GM18517 (cell line): ENCODE results near the gene TMEM121.

Experiments
- ATAC-seq: cut with Tn5 transposase; IDR thresholded peaks from one replicate; pipeline ENCODE4 v1.9.1; 2021; ENCODE audit warnings: mild to moderate bottlenecking, moderate library complexity; ENCODE audit not compliant: unreplicated experiment

The TMEM121 gene

DNA sequence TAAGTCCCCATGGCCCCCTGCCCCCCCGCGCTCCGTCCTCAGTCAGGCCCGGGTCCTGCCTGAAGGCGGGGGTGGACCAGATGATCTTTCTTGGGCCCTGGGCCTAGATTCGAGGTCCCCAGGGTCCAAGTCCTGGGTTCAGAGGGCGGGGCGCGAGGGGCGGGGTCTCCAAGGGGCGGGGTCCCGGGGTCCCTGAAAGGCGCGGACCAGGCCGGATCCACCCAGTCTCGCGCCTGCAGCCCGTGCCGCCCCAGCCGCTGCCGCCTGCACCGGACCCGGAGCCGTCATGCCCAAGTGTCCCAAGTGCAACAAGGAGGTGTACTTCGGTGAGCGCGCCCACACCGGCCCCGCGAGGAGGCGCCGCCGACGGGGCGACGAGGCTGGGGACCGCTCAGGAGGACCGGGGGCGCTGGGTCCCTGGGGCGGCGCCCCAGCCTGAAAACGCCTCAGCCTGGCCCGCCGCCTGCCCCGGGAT lies 39.4 kb upstream of the TMEM121 start:
- ATAC-seq, result no peak

- no peak for ATAC-seq
Measured at GRCh38 chr14:105487449-105487985, 38.9 kb upstream of the TMEM121 start.

DNA sequence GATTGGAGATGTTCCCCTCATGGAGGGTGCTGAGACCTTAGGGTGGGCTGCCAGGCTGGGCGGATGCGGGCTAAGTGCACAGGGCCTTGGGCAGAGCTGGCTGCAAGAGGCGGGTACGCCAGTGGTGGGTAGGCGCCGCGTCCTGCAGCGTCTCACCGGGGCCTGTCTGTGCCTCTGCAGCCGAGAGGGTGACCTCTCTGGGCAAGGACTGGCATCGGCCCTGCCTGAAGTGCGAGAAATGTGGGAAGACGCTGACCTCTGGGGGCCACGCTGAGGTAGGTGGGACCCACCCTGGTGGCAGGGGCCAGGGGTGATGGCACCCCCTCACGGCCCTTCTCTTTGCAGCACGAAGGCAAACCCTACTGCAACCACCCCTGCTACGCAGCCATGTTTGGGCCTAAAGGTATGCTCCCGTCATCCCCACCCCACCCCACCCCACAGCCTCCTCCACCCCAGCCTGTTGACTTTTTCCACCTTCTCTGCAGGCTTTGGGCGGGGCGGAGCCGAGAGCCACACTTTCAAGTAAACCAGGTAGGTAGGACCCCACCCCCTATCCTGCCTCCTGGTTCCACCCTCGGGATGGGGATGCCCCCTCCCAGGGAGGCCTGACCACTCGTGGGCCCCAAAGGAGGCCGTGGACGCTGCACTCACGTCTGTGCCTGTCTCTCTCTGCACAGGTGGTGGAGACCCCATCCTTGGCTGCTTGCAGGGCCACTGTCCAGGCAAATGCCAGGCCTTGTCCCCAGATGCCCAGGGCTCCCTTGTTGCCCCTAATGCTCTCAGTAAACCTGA lies 38.2 kb upstream of the TMEM121 start:
- no peak for ATAC-seq

- no peak for ATAC-seq
Measured at GRCh38 chr14:105488781-105489541, 37.4 kb upstream of the TMEM121 start.

DNA sequence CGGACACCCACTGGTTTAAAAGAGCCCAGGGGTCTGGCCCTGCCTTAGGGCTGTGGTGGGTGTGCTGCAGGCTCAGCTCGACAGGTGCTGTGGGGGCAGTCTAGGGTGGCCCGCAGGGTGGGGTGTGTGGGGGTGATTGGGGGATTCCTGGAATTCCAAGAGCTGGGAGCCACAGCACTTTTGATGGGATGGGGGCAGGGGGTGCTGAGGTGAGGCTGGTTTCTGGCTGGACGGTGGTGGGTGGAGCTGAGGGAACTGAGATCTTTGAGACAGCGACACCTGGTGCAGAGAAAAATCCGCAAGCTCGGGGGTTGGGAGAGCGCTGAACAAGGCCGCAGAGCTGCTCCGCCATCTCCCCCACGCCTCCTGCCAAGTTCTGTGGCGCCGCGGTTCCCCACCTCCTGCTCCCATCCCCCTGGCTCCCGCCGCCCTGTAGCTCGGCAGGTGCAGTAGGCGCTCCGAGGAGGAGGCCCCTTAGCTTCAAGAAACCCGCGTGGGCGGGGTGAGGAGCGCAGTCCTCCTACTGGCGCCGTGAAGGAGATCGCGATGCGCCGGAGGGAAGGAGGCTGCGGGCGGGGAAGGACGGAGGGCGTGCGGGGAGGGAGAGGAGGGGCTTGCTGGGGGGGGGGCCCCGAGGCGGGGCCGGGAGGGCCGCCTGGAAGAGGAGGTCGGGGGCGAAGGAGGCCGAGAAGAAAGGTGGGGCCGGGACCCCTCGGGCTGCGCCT lies 36.7 kb upstream of the TMEM121 start:
- ATAC-seq, result no peak

GRCh38 chr14:105490267-105490571 lies 36.2 kb upstream of the TMEM121 start:
- ATAC-seq, result no peak

DNA sequence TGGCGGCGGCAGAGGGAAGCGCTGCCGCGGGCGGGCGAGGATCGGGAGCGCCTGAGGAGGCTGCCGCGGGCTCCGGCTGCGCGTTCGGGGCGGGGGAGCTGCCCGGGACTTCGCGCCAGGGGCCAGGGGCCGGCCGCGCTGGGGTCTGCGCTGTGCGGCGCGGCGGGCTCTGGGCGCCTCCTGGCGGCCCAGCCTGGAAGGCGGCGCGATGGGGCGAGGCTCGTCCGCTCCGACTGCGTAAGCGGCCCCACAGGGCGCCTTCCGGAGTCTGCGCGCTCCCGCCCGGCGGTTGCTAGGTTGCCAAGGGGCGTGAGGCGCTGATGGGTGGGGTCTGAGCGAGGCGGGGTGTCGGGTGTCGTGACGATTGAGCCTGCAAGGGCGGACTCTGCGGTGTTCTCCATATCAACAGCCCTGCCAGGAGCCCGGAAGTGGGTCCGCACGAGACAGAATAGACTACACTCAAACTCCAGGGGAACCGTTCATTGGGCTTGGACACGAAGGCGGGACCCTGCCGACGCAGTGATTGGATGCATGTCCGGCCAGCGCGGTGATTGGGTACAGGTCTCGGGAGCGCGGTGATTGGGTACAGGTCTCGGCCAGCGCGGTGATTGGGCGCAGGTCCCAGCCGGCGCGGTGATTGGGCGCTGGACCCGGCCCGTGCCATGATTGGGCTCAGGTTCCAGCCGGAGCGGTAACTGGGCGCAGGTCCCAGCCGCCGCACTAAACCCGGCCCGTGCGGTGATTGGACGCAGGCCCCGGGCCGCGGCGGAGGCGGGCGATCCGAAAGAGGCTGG lies 35.6 kb upstream of the TMEM121 start, which contains the start of gene TEDC1:
Gene TEDC1, plus strand, starts transcription at position 675 of the 794 bp plus-strand sequence. CDS start 130 bp downstream, outside the sequence.
- ATAC-seq, result peak; percentile 77

- peak; percentile 6 for ATAC-seq
Measured at GRCh38 chr14:105491366-105491973, 34.9 kb upstream of the TMEM121 start.

- ATAC-seq, result no peak
Measured at GRCh38 chr14:105492031-105492970, 34.1 kb upstream of the TMEM121 start.

GRCh38 chr14:105492971-105493871 lies 33.2 kb upstream of the TMEM121 start:
- no peak for ATAC-seq

- no peak for ATAC-seq
Measured at GRCh38 chr14:105493921-105494605, 32.3 kb upstream of the TMEM121 start.

DNA sequence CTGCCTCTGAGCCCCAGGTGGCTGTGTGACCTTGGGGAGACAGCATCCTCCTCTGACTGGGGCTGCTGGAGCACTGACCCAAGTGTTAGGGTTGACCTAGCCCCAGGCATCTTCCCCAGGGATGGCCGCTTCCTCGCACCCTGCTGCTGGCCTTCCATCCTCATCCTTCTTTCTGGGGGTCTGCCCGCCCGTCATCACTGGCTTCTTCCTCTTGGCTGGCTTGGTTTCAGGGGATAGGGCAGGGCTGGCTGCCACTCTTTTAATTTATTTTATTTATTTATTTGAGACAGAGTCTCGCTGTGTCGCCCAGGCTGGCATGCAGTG lies 31.8 kb upstream of the TMEM121 start:
- no peak for ATAC-seq

GRCh38 chr14:105495101-105495989 lies 31.0 kb upstream of the TMEM121 start:
- no peak for ATAC-seq

DNA sequence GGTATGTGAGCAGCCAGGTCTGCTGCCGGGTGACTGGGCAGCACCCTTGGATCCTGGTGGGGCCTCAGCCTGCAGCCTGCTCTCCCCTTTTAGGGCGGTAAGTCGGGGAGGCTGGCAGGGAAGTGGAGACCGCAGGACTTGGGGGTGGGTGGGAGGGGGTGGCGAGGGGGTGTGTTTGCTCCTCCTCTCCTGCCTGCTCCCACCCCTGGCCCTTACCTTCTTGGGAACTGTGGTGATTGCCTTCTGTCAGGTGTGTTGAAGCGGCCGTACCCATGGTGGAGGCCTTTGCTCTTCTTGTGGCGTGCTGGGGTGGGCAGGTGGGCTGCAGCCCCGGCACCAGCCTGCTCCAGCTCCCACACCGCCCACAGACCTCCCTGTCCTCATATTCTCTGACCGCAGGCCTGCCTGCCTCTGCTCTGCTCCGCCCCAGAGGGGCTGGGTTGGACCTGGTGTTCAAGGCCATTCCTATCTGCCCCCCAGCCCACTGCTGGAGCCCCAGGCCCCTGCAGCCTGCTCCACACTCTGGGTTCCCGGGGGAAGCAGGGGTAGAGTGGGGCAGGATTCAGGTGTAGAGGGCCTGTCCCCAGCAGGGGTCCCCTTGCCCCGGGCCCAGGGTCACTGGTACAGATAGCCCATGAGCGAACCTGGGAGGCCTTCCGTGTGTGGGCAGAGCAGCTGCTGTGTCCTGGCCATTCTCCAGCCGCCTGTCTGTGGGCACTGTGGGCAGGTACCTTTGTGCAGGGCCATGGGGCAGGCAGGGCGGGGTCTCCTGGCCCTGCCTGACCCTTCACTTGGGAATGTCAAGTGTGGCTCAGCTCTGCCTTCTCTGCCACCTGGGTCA lies 30.2 kb upstream of the TMEM121 start:
- no peak for ATAC-seq

DNA sequence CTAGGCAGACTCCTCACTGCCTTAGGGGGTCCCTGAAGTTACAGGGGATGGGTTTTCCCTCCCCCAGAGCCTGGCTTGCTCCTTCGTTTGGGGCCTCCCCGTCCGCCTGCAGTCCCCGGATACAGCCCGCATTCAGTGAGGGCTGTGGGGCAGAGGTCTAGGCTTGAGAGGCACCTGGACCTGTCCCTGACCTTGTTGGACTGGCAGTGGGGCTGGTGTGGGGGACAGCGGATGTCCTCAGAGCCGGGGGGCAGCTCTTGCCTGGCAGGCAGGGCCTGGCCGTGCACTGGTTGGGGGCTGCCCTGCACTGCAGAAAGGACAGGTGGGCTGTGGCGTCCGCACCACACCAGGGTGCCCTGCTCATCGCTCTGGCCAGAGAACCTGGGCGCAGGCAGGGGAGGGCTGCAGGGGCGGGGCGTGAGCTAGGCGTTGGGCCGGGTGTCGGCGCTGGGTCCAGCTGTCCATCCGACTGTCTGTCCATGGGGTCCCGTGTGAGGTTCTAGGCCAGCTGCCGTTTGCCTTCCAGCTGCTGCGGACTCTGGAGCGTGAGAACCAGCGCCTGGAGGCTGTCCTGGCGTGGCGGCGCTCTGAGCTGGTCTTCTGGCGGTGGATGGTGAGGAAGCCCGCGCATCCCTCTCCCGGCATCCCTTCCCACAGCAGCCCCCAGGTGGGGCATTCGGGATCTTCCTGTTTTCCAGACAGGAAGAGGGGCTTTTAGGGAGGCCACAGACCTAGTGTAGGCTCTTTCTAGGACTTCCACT lies 29.4 kb upstream of the TMEM121 start:
- no peak for ATAC-seq
